Panc1 (cell line): ENCODE data around the gene ADGRL3. TPM values are rescaled to one million over a fixed set of nuclear protein-coding genes. Genes with fewer than 3 reads are reported as not detected.

Experiments used
- ATAC-seq: fragments of 200-7000 bp; cut with Tn5 transposase; 2 replicates; pipeline ENCODE4 v1.9.1; 2020; ENCODE audit warnings: mild to moderate bottlenecking, moderate library complexity
- BruUV-seq: library from RNA; stranded (reverse); fragments of 400-500 nt; replicated peaks from 2 replicates; lab custom pipeline; 2021; lab: Mats Ljungman, UMichigan
- CTCF ChIA-PET: fragments of 300-600 bp; sonication (Branson Sonifier 250); formaldehyde crosslinking; loops from one replicate; lab custom pipeline; 2022; ENCODE audit warnings: antibody characterized with exemption; lab: Charles Lee
- POLR2A ChIA-PET: fragments of 300-600 bp; sonication (Branson Sonifier 250); formaldehyde crosslinking; loops from one replicate; lab custom pipeline; 2022; ENCODE audit warnings: antibody characterized with exemption; lab: Charles Lee
- DNase-seq: peaks from one replicate; pipeline ENCODE4 v3.0.0-alpha.2; 2010; ENCODE audit warnings: low read depth, low spot score
- H3K27ac ChIP-seq: 2 replicates; pipeline ENCODE4 v1.5.1; 2011; ENCODE audit warnings: mild to moderate bottlenecking, low read length, inconsistent platforms
- H3K27me3 ChIP-seq: fragments of 200-500 bp; sonication (Bioruptor generic); 2 replicates; pipeline ENCODE4 v1.6.0; 2014; ENCODE audit warnings: low read length, inconsistent platforms; ENCODE audit not compliant: control insufficient read depth, insufficient read depth
- H3K36me3 ChIP-seq: fragments of 200-500 bp; sonication (Bioruptor generic); 2 replicates; pipeline ENCODE4 v1.5.1; 2014; ENCODE audit warnings: inconsistent platforms, mild to moderate bottlenecking, low read length, moderate library complexity; ENCODE audit not compliant: control insufficient read depth, insufficient read depth
- H3K4me1 ChIP-seq: 2 replicates; pipeline ENCODE4 v1.5.1; 2011; ENCODE audit warnings: inconsistent platforms, mild to moderate bottlenecking, low read length, moderate library complexity; ENCODE audit not compliant: control insufficient read depth, insufficient read depth
- H3K4me3 ChIP-seq, 2 experiments: 2 replicates each; pipeline ENCODE4 v1.5.1; 2011 to 2012; ENCODE audit warnings: low read depth in 2 of 2, low read length in 2 of 2, mild to moderate bottlenecking in 2 of 2, inconsistent platforms in 1 of 2, moderate library complexity in 1 of 2
- H3K9me3 ChIP-seq: fragments of 200-500 bp; sonication (Bioruptor generic); 2 replicates; pipeline ENCODE4 v1.5.1; 2014; ENCODE audit warnings: low read depth, mild to moderate bottlenecking, inconsistent platforms, low read length, moderate library complexity; ENCODE audit not compliant: control insufficient read depth, insufficient read depth
- CTCF ChIP-seq: fragments of 450-650 bp; IDR thresholded peaks from 2 replicates; pipeline ENCODE4 v1.5.1; 2017; ENCODE audit warnings: mild to moderate bottlenecking
- POLR2AphosphoS5 ChIP-seq: IDR thresholded peaks from 2 replicates; pipeline ENCODE4 v1.6.1; 2012; ENCODE audit warnings: mild to moderate bottlenecking, low read depth, low read length, moderate library complexity
- REST ChIP-seq, 2 experiments: IDR thresholded peaks; 2 replicates each; pipeline ENCODE4 v1.6.1; 2011 to 2012; ENCODE audit warnings: low read depth in 2 of 2, control low read depth in 1 of 2, low read length in 1 of 2, mild to moderate bottlenecking in 1 of 2, moderate library complexity in 1 of 2; ENCODE audit not compliant: insufficient read depth in 1 of 2
- SIN3A ChIP-seq: IDR thresholded peaks from 2 replicates; pipeline ENCODE4 v1.6.1; 2012; ENCODE audit warnings: low read depth, mild to moderate bottlenecking, low read length, moderate library complexity, borderline replicate concordance; ENCODE audit not compliant: insufficient read depth
- TCF7L2 ChIP-seq: IDR thresholded peaks from 2 replicates; pipeline ENCODE4 v1.6.1; 2011; ENCODE audit warnings: mild to moderate bottlenecking, low read depth, low read length, inconsistent platforms
- in situ Hi-C: cut with HindIII; loops from 2 replicates; pipeline ENCODE4 v1.10.0; 2016; ENCODE audit warnings: low sequenced_read_pairs, low pct_unique_long_range_greater_than_20kb
- intact Hi-C: fragments of 100-400 bp; cut with micrococcal nuclease; formaldehyde crosslinking; loops from one replicate; pipeline ENCODE4 v1.10.0; 2022; ENCODE audit not compliant: unreplicated experiment
- total RNA-seq: library from RNA; stranded (reverse); gene quantifications from one replicate; pipeline ENCODE4 v1.2.1, GENCODE V29; 2021; ENCODE audit not compliant: unreplicated experiment

ADGRL3 gene
- total RNA-seq, 1 experiment from 2014 or later = 0.23 TPM

- no peaks in the 10 kb centered on the region for H3K36me3 ChIP-seq
- H3K9me3 ChIP-seq = no peaks in the 10 kb centered on the region
- no peak for DNase-seq
- H3K4me3 ChIP-seq = no peak overlapping the region
- no peaks in the 10 kb centered on the region for H3K27me3 ChIP-seq
- POLR2A ChIA-PET = no interaction called here
- in situ Hi-C loops = no loop called here
- no peak overlapping the region for H3K27ac ChIP-seq
- TF ChIP-seq POLR2AphosphoS5 = no peak
- no peak for TF ChIP-seq CTCF
- no peak for TF ChIP-seq REST (IDR thresholded peaks at IDR 0.05; ENCODE audit: insufficient read depth in 1 of 2, low read depth in 2 of 2, low read length in 1 of 2)
- no peak for TF ChIP-seq TCF7L2
- no peak for TF ChIP-seq SIN3A
- CTCF ChIA-PET = no interaction called here
- no peaks in the 10 kb centered on the region for H3K4me1 ChIP-seq
- ATAC-seq = no peak
- intact Hi-C loops = no loop called here
- no TSS peak for BruUV-seq
These were observed 320.6 kb downstream of the ADGRL3 start for GRCh38 chr4:61520681-61521160.

GRCh38 chr4:61521451-61521850 is 321.3 kb downstream of the ADGRL3 start:
- in situ Hi-C loops (no loop called here), intact Hi-C loops (no loop called here)
- Histone ChIP-seq H3K9me3 (no peaks in the 10 kb centered on the region), H3K4me1 (no peaks in the 10 kb centered on the region), H3K27me3 (no peaks in the 10 kb centered on the region), H3K4me3 (no peak overlapping the region), H3K36me3 (no peaks in the 10 kb centered on the region), H3K27ac (no peak overlapping the region)
- ATAC-seq (no peak), DNase-seq (no peak)
- POLR2A ChIA-PET = no interaction called here
- TF ChIP-seq SIN3A (no peak), CTCF (no peak)
- CTCF ChIA-PET = no interaction called here
- no TSS peak for BruUV-seq
